Measurements from ENCODE around the gene MADD.
A peak's percentile ranks its signal among the peaks of the same experiment; 100 is the strongest.

MADD gene

GRCh38 chr11:47274495-47275235 lies 4.7 kb downstream of the MADD start:
- H3K9me3 Mint-ChIP-seq: no peaks in the 10 kb centered on the region
- H3K4me1 Mint-ChIP-seq: peaks cover 22% of the 10 kb centered on the region
- peaks cover 13% of the 10 kb centered on the region for H3K36me3 Mint-ChIP-seq
- ATAC-seq (ENCODE audit: low read depth) (no peak), DNase-seq (ENCODE audit: low spot score in 2 of 2) (no peak)
- no peak overlapping the region for H3K27ac Mint-ChIP-seq
- H3K4me3 Mint-ChIP-seq: no peak overlapping the region
- H3K27me3 Mint-ChIP-seq: no peaks in the 10 kb centered on the region

- Mint-ChIP-seq H3K27me3 (no peaks in the 10 kb centered on the region), H3K36me3 (peaks cover 18% of the 10 kb centered on the region), H3K4me1 (peaks cover 15% of the 10 kb centered on the region), H3K9me3 (no peaks in the 10 kb centered on the region), H3K27ac (no peak overlapping the region), H3K4me3 (no peak overlapping the region)
- no peak for ATAC-seq (ENCODE audit: low read depth)
- no peak for DNase-seq (ENCODE audit: low spot score in 2 of 2)
Observed at GRCh38 chr11:47276923-47277322, 7.0 kb downstream of the MADD start.

- no peak for DNase-seq (ENCODE audit: low spot score in 2 of 2)
- Mint-ChIP-seq H3K27me3 (no peaks in the 10 kb centered on the region), H3K36me3 (peaks cover 24% of the 10 kb centered on the region), H3K27ac (no peak overlapping the region), H3K4me1 (peaks cover 6% of the 10 kb centered on the region), H3K4me3 (no peak overlapping the region), H3K9me3 (no peaks in the 10 kb centered on the region)
- no peak for ATAC-seq (ENCODE audit: low read depth)
Observed at GRCh38 chr11:47278058-47278457, 8.1 kb downstream of the MADD start.

GRCh38 chr11:47278769-47279168 lies 8.8 kb downstream of the MADD start:
- DNase-seq (ENCODE audit: low spot score in 2 of 2) (no peak), ATAC-seq (ENCODE audit: low read depth) (no peak)
- no peaks in the 10 kb centered on the region for H3K27me3 Mint-ChIP-seq
- peaks cover 24% of the 10 kb centered on the region for H3K36me3 Mint-ChIP-seq
- H3K27ac Mint-ChIP-seq: no peak overlapping the region
- H3K9me3 Mint-ChIP-seq: no peaks in the 10 kb centered on the region
- H3K4me3 Mint-ChIP-seq: no peak overlapping the region
- peaks cover 6% of the 10 kb centered on the region for H3K4me1 Mint-ChIP-seq

- ATAC-seq (ENCODE audit: low read depth) (no peak), DNase-seq (ENCODE audit: low spot score in 2 of 2) (no peak)
- H3K27me3 Mint-ChIP-seq: no peaks in the 10 kb centered on the region
- peaks cover 4% of the 10 kb centered on the region for H3K4me1 Mint-ChIP-seq
- H3K9me3 Mint-ChIP-seq: no peaks in the 10 kb centered on the region
- no peak overlapping the region for H3K4me3 Mint-ChIP-seq
- H3K36me3 Mint-ChIP-seq: peaks cover 24% of the 10 kb centered on the region
- H3K27ac Mint-ChIP-seq: no peak overlapping the region
Observed at GRCh38 chr11:47280099-47280498, 10.2 kb downstream of the MADD start.

GRCh38 chr11:47280860-47281259 lies 10.9 kb downstream of the MADD start:
- Mint-ChIP-seq H3K4me1 (peaks cover 4% of the 10 kb centered on the region), H3K27me3 (no peaks in the 10 kb centered on the region), H3K4me3 (no peak overlapping the region), H3K36me3 (peaks cover 29% of the 10 kb centered on the region), H3K9me3 (no peaks in the 10 kb centered on the region), H3K27ac (no peak overlapping the region)
- no peak for ATAC-seq (ENCODE audit: low read depth)
- no peak for DNase-seq (ENCODE audit: low spot score in 2 of 2)

- Mint-ChIP-seq H3K36me3 (peaks cover 29% of the 10 kb centered on the region), H3K9me3 (no peaks in the 10 kb centered on the region), H3K4me3 (no peak overlapping the region), H3K27ac (no peak overlapping the region), H3K27me3 (no peaks in the 10 kb centered on the region), H3K4me1 (peaks cover 4% of the 10 kb centered on the region)
- ATAC-seq (ENCODE audit: low read depth) (no peak), DNase-seq (ENCODE audit: low spot score in 2 of 2) (no peak)
Observed at GRCh38 chr11:47282462-47282861, 12.5 kb downstream of the MADD start.

- Mint-ChIP-seq H3K36me3 (peaks cover 35% of the 10 kb centered on the region), H3K27ac (no peak overlapping the region), H3K27me3 (no peaks in the 10 kb centered on the region), H3K4me3 (no peak overlapping the region), H3K4me1 (peaks cover 4% of the 10 kb centered on the region), H3K9me3 (no peaks in the 10 kb centered on the region)
- DNase-seq (ENCODE audit: low spot score in 2 of 2): no peak
- no peak for ATAC-seq (ENCODE audit: low read depth)
Observed at GRCh38 chr11:47284151-47284550, 14.2 kb downstream of the MADD start.

- peaks cover 47% of the 10 kb centered on the region for H3K36me3 Mint-ChIP-seq
- no peak overlapping the region for H3K4me3 Mint-ChIP-seq
- DNase-seq (ENCODE audit: low spot score in 2 of 2): no peak
- H3K9me3 Mint-ChIP-seq: no peaks in the 10 kb centered on the region
- no peak overlapping the region for H3K27ac Mint-ChIP-seq
- H3K27me3 Mint-ChIP-seq: no peaks in the 10 kb centered on the region
- no peaks in the 10 kb centered on the region for H3K4me1 Mint-ChIP-seq
- ATAC-seq (ENCODE audit: low read depth): no peak
Observed at GRCh38 chr11:47285969-47286770, 16.2 kb downstream of the MADD start.

GRCh38 chr11:47288066-47288465 lies 18.1 kb downstream of the MADD start:
- ATAC-seq (ENCODE audit: low read depth): no peak
- Mint-ChIP-seq H3K9me3 (no peaks in the 10 kb centered on the region), H3K4me1 (no peaks in the 10 kb centered on the region), H3K27ac (no peak overlapping the region), H3K27me3 (no peaks in the 10 kb centered on the region), H3K36me3 (peaks cover 52% of the 10 kb centered on the region), H3K4me3 (no peak overlapping the region)
- no peak for DNase-seq (ENCODE audit: low spot score in 2 of 2)

GRCh38 chr11:47289856-47290255 lies 19.9 kb downstream of the MADD start:
- Mint-ChIP-seq H3K9me3 (no peaks in the 10 kb centered on the region), H3K36me3 (peaks cover 46% of the 10 kb centered on the region), H3K4me3 (no peak overlapping the region), H3K27me3 (no peaks in the 10 kb centered on the region), H3K27ac (no peak overlapping the region), H3K4me1 (no peaks in the 10 kb centered on the region)
- DNase-seq (ENCODE audit: low spot score in 2 of 2) (no peak), ATAC-seq (ENCODE audit: low read depth) (no peak)

- H3K27ac Mint-ChIP-seq: peak overlapping the region; percentile 55
- peaks cover 48% of the 10 kb centered on the region for H3K36me3 Mint-ChIP-seq
- H3K9me3 Mint-ChIP-seq: peaks cover 3% of the 10 kb centered on the region
- ATAC-seq (ENCODE audit: low read depth) (no peak), DNase-seq (ENCODE audit: low spot score in 2 of 2) (no peak)
- H3K4me1 Mint-ChIP-seq: no peaks in the 10 kb centered on the region
- H3K27me3 Mint-ChIP-seq: no peaks in the 10 kb centered on the region
- no peak overlapping the region for H3K4me3 Mint-ChIP-seq
Observed at GRCh38 chr11:47295385-47295784, 25.5 kb downstream of the MADD start.

- Mint-ChIP-seq H3K4me3 (no peak overlapping the region), H3K27ac (peak overlapping the region; percentile 55), H3K4me1 (peaks cover 2% of the 10 kb centered on the region), H3K36me3 (peaks cover 47% of the 10 kb centered on the region), H3K9me3 (peaks cover 3% of the 10 kb centered on the region), H3K27me3 (no peaks in the 10 kb centered on the region)
- DNase-seq (ENCODE audit: low spot score in 2 of 2): no peak
- no peak for ATAC-seq (ENCODE audit: low read depth)
Observed at GRCh38 chr11:47296045-47296444, 26.1 kb downstream of the MADD start.

- no peak for DNase-seq (ENCODE audit: low spot score in 2 of 2)
- H3K4me3 Mint-ChIP-seq: no peak overlapping the region
- H3K36me3 Mint-ChIP-seq: peaks cover 56% of the 10 kb centered on the region
- peaks cover 2% of the 10 kb centered on the region for H3K4me1 Mint-ChIP-seq
- H3K27me3 Mint-ChIP-seq: no peaks in the 10 kb centered on the region
- no peak overlapping the region for H3K27ac Mint-ChIP-seq
- ATAC-seq (ENCODE audit: low read depth): no peak
- H3K9me3 Mint-ChIP-seq: peaks cover 10% of the 10 kb centered on the region
Observed at GRCh38 chr11:47299078-47299477, 29.1 kb downstream of the MADD start.

Measured in memory B cell (primary cell).